Activated CD8-positive, alpha-beta memory T cell treated with anti-CD3 and anti-CD28 coated beads for 4 hours (primary cell): Measurements from ENCODE around the gene ARMH3.
A peak's percentile ranks its signal among the peaks of the same experiment; 100 is the strongest.

Experiments
- DNase-seq, 2 donors: peaks; one replicate each; pipeline ENCODE4 v3.0.0-alpha.2; 2020; ENCODE audit warnings: low read depth in 2 of 2

ARMH3 gene

GRCh38 chr10:101857802-101858476 is 198.0 kb downstream of the ARMH3 start:
- no peak for DNase-seq

DNA sequence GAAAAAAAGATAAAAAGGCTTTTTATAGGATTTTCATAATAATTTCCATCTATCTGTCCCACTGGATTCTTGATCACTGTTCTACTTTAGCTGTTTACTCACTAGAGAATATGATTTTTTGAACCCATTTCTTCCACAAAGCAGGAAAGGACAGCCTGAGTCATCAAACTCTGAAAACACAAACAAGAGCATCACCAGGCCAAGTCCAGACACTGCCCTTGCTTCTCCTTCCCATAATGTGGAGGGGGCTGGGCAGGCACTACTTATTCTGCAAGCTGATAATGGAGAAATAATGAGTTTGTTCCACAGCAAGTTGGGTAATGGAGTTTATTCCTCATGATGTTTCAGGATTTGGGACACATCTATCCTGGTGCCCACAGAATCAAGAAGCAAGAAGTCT is 199.3 kb downstream of the ARMH3 start:
- no peak for DNase-seq

DNA sequence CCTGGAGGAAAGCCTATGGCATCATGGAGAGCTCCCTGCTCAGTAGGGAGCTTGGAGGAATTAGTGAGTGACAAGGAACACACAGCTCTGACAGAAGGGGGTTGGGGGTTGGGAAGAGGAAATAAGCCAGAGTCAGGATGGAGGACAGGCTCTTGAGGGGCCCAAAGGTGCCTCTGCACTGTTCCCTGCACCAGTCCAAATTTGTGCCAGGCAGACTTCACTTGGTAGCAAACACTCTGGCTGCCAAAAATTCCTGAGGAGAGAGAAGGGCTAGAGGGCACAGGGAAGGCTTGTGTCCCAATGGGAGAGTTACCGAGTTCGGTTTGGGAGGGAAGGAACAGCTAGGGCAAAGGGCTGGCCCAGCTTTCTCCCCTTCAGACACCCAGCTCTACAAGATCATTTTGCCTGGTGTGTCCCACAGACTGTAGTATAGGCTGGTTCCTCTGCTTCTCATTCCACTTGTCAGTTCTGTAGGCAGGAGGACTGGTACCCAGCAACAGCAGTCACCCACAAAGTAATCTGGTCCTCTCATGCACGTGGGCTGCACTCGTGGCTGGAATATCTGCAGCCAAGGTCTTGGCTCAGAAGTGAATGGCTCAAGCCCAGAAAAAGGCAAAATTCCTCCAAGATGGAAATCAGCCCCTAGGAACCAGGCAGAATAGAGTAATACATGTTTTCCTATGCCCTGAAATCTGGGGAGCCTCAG is 204.4 kb downstream of the ARMH3 start:
- no peak for DNase-seq

DNA sequence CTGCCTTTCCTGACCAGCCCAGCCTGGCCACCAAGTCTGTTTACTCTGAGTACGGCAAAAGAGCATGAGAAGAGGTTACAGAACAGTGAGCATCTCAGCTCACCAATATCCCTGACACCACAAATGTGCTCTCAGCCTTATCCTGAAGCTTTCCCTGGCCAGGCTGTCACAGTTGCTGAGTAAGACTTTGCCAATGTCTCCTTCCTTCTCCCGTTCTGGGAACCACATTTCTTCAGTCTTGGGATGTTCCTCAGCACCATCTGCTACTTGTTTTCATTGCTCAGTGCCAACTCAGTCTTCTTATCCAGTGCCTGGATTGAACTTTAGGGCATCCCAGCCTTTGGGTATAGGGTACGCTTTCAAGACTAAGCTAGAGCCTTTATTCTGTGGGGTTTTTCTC is 205.2 kb downstream of the ARMH3 start:
- DNase-seq, result no peak

- DNase-seq, result no peak
These were observed 207.1 kb downstream of the ARMH3 start for GRCh38 chr10:101848894-101849351.

DNA sequence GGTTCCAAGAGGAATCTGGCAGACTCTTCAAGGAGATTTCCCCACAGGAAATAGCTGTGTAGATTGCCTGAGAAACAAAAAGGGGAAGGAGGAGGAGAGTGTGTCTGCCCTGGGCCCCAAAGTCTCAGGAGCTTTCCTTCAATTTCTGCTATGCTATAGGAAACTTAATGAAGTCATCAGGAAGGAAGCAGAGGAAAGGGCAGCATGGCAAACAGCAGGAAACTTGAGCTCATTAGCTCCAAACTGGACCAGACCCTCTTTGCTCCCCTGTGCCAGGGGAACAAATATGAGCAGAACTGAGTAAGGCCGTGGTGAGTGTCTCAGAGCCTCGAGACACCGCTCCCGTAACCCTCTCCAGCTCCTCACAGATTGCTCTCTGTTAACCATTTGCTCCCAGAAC is 207.6 kb downstream of the ARMH3 start:
- no peak for DNase-seq

DNA sequence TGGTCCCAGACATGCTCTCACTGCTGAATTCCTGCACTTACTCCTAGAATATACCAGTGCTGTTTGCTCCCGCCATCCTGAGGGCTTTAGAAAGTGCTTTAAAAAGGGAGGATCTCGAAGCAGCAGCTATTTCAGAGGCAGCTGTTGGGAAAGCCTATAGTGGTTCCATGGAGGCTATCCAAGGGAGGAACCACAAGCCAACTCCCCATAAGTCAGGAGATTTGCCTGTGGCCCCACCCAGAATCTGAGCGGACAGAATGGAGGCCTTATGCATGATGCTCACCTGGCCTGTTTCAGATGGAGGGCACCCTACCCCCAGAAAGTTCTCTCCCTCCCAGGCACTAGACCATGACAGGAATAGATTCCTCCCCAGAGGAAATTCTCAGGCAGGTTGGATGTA is 210.1 kb downstream of the ARMH3 start:
- no peak for DNase-seq

- peak in 1 of 2 donors; percentile 58 for DNase-seq
These were observed 212.6 kb downstream of the ARMH3 start, which contains the start of gene KCNIP2 for GRCh38 chr10:101843032-101844021. Gene KCNIP2, minus strand, starts transcription at chr10:101843800. Its CDS starts 232 bp downstream, at chr10:101843568.

GRCh38 chr10:101841826-101842225 is 214.1 kb downstream of the ARMH3 start:
- DNase-seq, result no peak

- peak in 1 of 2 donors; percentile 54 for DNase-seq
These were observed 215.1 kb downstream of the ARMH3 start for GRCh38 chr10:101840741-101841453.

- no peak for DNase-seq
These were observed 215.8 kb downstream of the ARMH3 start for GRCh38 chr10:101840102-101840684.

GRCh38 chr10:101839416-101840063 is 216.4 kb downstream of the ARMH3 start:
- DNase-seq, result no peak

- no peak for DNase-seq
These were observed 217.0 kb downstream of the ARMH3 start for GRCh38 chr10:101839002-101839401.

GRCh38 chr10:101838416-101838970 is 217.5 kb downstream of the ARMH3 start:
- no peak for DNase-seq

DNA sequence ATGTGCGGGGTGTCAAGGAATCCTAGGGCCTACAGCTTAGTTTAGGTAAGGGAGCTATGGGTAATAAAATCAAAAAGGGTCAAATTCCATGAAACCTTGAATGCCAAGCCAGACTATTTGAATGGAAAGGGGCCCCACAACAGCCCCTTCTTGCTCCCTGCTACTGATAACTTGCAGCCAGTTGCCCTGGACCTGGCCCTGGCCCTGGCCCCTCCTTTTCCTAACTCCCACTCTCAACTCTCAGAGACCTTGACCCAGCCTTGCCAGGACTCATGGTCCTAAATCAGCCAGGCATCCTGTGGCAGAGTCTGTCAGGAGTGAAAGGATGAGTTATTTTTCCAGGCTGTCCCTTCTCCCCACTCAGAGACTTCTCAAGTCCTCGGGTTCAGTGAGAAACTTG is 218.2 kb downstream of the ARMH3 start:
- DNase-seq, result no peak

DNA sequence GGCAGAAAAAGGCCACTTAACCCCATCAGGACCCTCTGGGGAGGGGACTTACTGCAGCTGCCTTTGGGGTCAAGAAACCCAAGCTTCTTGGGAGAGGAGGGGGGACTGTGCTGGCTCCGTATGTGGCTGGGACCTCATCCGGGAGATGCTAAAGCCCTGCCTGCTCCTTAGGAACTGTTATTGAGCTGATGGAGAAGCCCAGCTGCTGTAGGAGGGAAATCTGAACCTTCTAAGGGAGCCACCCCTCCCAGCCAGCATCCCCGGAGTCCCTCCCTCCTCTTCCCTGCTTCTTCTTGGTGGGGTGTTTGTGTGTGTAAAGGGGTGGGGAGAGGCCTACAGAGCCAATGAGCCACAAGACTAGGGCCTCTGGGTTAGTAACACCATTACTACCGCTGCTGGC is 220.6 kb downstream of the ARMH3 start:
- DNase-seq, result no peak

- no peak for DNase-seq
These were observed 221.6 kb downstream of the ARMH3 start for GRCh38 chr10:101834341-101834740.

DNA sequence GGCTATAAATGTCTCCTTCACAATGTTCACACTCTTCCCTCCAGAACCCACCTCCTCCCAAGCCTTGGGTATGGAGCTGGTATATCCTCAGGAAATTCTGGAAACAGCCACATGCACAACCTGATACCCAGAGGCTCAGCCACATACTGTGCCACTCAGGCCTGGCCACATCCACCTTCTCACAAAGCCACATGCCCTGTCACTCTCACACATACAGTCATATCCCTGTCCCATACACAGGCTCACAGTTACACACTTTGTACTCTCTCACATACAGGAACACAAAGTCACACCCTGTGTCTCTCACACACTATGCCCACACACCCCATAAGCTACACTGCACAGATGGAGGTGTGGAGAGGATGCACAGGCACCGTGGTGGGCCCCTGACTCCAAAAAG is 222.5 kb downstream of the ARMH3 start:
- no peak for DNase-seq

GRCh38 chr10:101832325-101832771 is 223.6 kb downstream of the ARMH3 start:
- DNase-seq, result no peak

DNA sequence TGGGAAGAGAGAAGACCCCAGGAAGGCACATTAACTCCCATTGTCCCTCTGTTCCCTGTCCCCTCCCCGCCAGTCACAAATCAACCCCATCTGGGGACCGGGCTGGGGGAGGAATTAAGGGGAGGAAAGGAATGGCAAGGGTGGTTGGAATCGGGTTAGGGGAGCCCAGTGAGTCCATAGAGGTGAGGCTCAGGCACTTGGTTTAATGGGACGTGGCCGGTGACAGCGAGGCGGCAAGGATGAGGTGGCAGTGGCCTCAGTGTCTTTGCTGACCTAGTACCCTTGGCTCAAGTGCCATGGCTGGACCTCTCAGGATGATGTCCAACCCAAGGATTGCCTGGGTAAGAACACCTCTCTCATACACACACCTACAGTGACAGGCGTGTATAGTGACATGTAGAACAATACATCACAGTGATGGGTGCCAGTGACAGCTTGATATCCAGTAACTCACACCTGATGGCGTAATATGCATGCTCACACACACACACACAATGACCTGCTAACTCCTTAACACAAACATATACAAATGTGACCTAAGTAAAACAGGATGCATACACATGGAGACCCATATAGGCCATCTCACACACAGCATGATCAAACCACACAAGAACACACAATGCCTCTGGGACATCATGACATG is 224.7 kb downstream of the ARMH3 start:
- no peak for DNase-seq
